ENCODE results near the gene TRABD. TPM values are rescaled to one million over a fixed set of nuclear protein-coding genes. Genes with fewer than 3 reads are reported as not detected.

Gene TRABD
- total RNA-seq, 2 donors from 2014 or later: 82.8 to 110 TPM

GRCh38 chr22:50244420-50245213 is 58.9 kb downstream of the TRABD start, which contains the start of gene TUBGCP6:
TUBGCP6 (minus strand) TSS chr22:50245023; CDS start chr22:50244459, 564 bp downstream.
- peaks cover 43% of the 10 kb centered on the region for H3K4me1 ChIP-seq
- no peaks in the 10 kb centered on the region for H3K27me3 ChIP-seq
- peak in 5 of 7 experiments; percentile 33 to 64 (median 44) for TF ChIP-seq CTCF (IDR thresholded peaks at IDR 0.05)
- TF ChIP-seq POLR2A (IDR thresholded peaks at IDR 0.05): peak; percentile 77 to 90 (median 87)
- H3K36me3 ChIP-seq (replicated peaks in 1 of 2; ENCODE audit: insufficient read depth in 1 of 2, low read depth in 2 of 2): no peaks in the 10 kb centered on the region
- ATAC-seq (peak; percentile 93), DNase-seq (peak; percentile 93 to 97 (median 95))
- peak within 1 kb of the TSS; percentile 75 to 97 (median 94) for H3K27ac ChIP-seq
- WGBS, 2 donors: 0% methylated on average over 27 to 76 of the region's 76 CpGs
- intact Hi-C loops (cut with DNase I): loop anchor here (10.0 kb wide), 1 partner anchor 260 kb away; the partner anchor contains the start of genes LMF2 and NCAPH2
- peak within 1 kb of the TSS; percentile 39 to 93 for H3K4me3 ChIP-seq
- no peaks in the 10 kb centered on the region for H3K9me3 ChIP-seq

GRCh38 chr22:50245214-50246072 is 59.7 kb downstream of the TRABD start:
- Histone ChIP-seq H3K4me1 (peaks cover 51% of the 10 kb centered on the region), H3K27ac (peak overlapping the region; percentile 75 to 97 (median 94)), H3K36me3 (replicated peaks in 1 of 2; ENCODE audit: insufficient read depth in 1 of 2, low read depth in 2 of 2) (no peaks in the 10 kb centered on the region), H3K27me3 (no peaks in the 10 kb centered on the region), H3K4me3 (peak overlapping the region; percentile 39 to 93), H3K9me3 (no peaks in the 10 kb centered on the region)
- intact Hi-C loops (cut with DNase I): loop anchor here (10.0 kb wide), 1 partner anchor 259 kb away; the partner anchor contains the start of genes LMF2 and NCAPH2
- WGBS, 2 donors: 1 to 11% methylated on average over 17 to 52 of the region's 53 CpGs
- ATAC-seq (peak; percentile 27), DNase-seq (no peak)
- TF ChIP-seq CTCF (IDR thresholded peaks at IDR 0.05) (no peak), POLR2A (IDR thresholded peaks at IDR 0.05) (no peak)

- Histone ChIP-seq H3K4me1 (peaks cover 51% of the 10 kb centered on the region), H3K36me3 (replicated peaks in 1 of 2; ENCODE audit: insufficient read depth in 1 of 2, low read depth in 2 of 2) (no peaks in the 10 kb centered on the region), H3K4me3 (no peak overlapping the region), H3K27ac (no peak overlapping the region), H3K9me3 (no peaks in the 10 kb centered on the region), H3K27me3 (no peaks in the 10 kb centered on the region)
- 82 to 87% methylated on average over 12 to 19 of the region's 20 CpGs for WGBS, 2 donors
- TF ChIP-seq CTCF (IDR thresholded peaks at IDR 0.05) (peak in 1 of 7 experiments; percentile 12), POLR2A (IDR thresholded peaks at IDR 0.05) (no peak)
- ATAC-seq: no peak
- intact Hi-C loops (cut with DNase I): loop anchor here (10.0 kb wide), 1 partner anchor 258 kb away; the partner anchor contains the start of genes LMF2 and NCAPH2
- no peak for DNase-seq
These were observed 60.8 kb downstream of the TRABD start for GRCh38 chr22:50246242-50247175.

- peak in 3 of 4 donors; percentile 50 to 74 (median 65) for DNase-seq
- intact Hi-C loops (cut with DNase I): loop anchor here (10.0 kb wide), 1 partner anchor 257 kb away; the partner anchor contains the start of genes LMF2 and NCAPH2
- no peak for ATAC-seq
- 45 to 90% methylated on average over 6 to 16 of the region's 16 CpGs for WGBS, 2 donors
- Histone ChIP-seq H3K27me3 (no peaks in the 10 kb centered on the region), H3K4me1 (peaks cover 46% of the 10 kb centered on the region), H3K9me3 (no peaks in the 10 kb centered on the region), H3K36me3 (replicated peaks in 1 of 2; ENCODE audit: insufficient read depth in 1 of 2, low read depth in 2 of 2) (no peaks in the 10 kb centered on the region), H3K27ac (no peak overlapping the region), H3K4me3 (no peak overlapping the region)
- TF ChIP-seq CTCF (IDR thresholded peaks at IDR 0.05) (no peak), POLR2A (IDR thresholded peaks at IDR 0.05) (no peak)
These were observed 62.0 kb downstream of the TRABD start for GRCh38 chr22:50247748-50248147.
